ENCODE results near the gene PABPC1L2A. TPM values are rescaled to one million over a fixed set of nuclear protein-coding genes. Genes with fewer than 3 reads are reported as not detected.
A peak's percentile ranks its signal among the peaks of the same experiment; 100 is the strongest.
"Not testable (repeated sequence)": the region's sequence is repeated elsewhere in the genome, so short reads cannot be mapped to it uniquely, and the experiment has no call there.

Gene PABPC1L2A
- 1.6 TPM for total RNA-seq

DNA sequence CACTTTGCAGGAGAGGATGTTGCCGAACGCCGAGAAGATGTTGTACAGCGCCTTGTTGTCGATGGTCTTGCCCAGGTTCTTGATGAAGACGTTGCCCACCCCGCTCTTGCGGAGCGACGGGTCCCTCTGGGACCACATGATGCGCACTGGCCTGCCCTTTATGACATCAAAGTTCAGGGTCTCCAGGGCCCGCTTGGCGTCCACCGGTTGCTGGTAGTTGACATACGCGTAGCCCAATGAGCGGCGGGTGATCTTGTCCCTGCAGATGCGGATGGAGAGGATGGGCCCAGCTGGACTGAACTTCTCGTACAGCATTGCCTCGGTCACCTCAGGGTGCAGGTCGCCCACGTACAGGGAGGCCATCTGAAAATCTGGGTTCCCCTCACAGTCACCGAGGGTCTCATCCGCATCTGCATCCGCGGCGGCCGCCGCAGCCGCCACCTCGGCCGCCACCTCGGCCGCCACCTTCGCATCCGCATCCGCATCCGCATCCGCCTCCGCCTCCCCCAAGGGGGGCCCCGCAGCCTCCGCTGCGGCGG, at the start of gene PABPC1L2A:
Gene PABPC1L2A, minus strand, starts transcription at position 489 of the 539 bp plus-strand sequence. Its CDS starts 126 bp downstream, at position 363.
- FAIRE-seq; DNase-seq (ENCODE audit: low spot score in 2 of 2): not testable (repeated sequence)

DNA sequence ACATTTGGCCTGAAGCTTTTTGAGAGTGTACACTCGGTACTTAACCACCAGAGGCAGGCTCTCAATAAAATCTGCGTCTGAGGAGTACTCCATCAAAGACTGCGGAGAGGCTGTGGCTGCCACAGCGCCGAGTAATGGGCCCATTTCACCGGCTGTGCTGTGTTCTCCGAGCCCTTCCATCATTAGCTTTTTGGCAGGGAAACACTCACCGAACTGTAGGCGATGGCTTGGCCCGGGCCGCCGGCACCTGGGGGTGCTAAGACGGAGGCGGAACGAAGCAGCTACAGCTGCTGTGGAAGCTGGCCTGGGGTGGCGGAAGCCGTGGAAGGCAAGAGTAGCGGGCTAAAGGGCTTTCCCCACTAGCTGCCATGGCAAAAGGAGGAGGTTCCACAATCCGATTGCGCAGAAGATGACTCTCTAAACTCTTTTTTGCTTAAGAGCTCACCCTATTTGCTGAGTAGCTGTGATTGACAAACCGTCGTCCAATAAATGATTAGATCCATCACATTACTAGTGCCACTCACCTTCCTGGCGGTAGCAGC, 48.5 kb upstream of the PABPC1L2A start:
- DNase-seq (ENCODE audit: low spot score in 2 of 2) (no peak), FAIRE-seq (no peak)

DNA sequence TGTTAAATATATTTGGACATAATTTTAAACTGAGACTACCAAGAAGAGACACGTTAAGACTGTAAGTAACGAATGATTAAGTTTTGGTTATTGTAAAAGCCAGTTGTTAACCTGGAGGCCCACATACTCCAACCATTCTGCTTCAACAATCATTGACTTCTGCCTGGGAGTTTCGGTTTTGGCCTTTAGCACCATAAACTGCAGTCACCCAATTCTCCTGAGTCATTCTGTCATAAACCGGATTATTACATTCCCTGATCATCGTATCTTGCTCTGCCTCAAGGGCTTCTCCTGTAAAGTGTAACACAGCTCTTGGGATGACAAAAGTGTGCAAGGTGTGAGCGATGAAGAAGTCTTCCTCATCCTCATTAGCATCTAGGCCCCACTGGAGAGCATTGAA, 46.9 kb upstream of the PABPC1L2A start:
- no peak for DNase-seq (ENCODE audit: low spot score in 2 of 2)
- no peak for FAIRE-seq

DNA sequence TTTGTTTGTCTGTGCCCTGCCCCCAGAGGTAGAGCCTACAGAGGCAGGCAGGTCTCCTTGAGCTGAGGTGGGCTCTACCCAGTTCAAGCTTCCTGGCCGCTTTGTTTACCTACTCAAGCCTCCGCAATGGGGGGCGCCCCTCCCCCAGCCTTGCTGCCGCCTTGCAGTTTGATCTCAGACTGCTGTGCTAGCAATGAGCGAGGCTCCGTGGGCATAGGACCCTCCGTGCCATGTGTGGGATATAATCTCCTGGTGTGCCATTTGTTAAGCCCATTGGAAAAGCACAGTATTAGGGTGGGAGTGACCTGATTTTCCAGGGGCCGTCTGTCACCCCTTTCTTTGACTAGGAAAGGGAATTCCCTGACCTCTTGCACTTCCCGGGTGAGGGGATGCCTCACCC, 20.2 kb upstream of the PABPC1L2A start:
- not testable (repeated sequence) for FAIRE-seq; DNase-seq (ENCODE audit: low spot score in 2 of 2)

DNA sequence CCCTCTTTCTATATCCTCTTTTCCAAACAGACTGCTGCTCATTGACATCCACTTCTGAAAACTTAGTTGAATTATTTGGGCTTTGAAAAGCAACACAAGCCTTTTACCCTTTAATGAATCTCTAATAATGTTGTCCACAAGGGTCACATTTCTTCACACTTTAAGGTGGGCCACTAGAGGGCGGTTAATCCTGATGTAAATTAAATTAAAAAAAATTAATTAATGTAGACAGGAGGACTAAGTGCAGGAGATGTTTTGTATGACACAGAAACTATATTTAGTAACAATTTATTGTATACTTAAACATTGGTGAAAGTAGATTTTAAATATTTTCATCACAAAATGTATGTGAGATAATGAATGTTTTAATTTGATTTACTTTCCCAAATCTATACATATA, 7.5 kb upstream of the PABPC1L2A start:
- peak; percentile 75 for FAIRE-seq
- not testable (repeated sequence) for DNase-seq (ENCODE audit: low spot score in 2 of 2)

DNA sequence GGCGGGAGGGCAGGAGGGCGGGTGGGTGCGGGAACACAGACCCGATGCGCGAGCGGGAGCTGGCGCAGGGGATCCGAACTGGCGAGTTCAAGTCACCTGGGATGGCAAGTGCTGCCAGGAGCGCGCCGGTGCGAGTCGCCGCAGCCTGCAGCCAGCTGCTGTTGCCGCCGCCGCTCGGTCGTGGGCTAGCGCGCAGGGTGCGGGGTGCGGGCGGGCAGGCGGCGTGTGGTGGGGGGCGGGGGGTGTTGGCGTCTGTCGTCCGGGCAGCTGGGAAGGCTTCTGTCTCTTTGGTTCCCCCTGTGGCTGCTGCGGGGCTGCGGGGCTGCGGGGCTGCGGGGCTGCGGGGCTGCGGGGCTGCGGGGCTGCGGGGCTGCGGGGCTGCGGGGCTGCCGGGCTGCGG, 572 bp upstream of the PABPC1L2A start:
- not testable (repeated sequence) for FAIRE-seq; DNase-seq (ENCODE audit: low spot score in 2 of 2)

DNA sequence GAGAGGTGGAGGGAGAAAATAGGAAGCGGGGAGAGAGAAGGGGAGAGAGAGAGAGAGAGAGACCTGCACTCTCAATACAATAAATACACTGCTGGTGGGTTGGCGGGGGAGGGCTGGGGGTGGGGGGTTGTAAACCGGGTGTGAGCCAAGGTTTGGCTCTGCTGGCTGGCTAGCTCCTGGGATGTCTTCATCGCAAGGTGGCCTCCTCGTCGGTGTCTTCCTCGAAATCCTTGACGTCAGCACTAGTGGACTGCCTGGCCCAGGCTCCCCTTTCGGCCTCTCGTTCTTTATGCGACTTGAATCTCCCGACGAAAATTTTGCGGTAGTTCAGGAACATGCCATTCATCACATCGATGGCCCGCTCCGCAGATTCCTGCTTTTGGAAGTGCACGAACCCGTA, 715 bp downstream of the PABPC1L2A start:
- not testable (repeated sequence) for DNase-seq (ENCODE audit: low spot score in 2 of 2); FAIRE-seq

DNA sequence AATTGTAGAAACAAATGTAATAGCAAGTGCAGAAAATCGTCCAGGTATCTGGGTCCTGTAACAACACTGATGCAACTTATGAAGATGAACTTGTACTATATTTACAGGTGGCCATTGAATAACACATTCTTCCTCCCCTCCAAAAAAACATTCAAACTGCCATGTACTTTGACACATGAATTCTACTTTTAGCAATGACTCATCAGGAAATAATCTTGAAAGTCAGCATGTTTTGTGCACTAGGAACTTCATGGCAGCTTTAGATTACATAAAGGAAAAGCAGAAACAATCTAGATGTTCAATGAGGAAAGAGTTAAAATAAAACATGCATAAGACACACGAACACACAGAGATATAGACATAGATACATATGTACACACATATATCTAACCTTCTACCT, 2.5 kb downstream of the PABPC1L2A start:
- DNase-seq (ENCODE audit: low spot score in 2 of 2) = no peak
- FAIRE-seq = no peak

DNA sequence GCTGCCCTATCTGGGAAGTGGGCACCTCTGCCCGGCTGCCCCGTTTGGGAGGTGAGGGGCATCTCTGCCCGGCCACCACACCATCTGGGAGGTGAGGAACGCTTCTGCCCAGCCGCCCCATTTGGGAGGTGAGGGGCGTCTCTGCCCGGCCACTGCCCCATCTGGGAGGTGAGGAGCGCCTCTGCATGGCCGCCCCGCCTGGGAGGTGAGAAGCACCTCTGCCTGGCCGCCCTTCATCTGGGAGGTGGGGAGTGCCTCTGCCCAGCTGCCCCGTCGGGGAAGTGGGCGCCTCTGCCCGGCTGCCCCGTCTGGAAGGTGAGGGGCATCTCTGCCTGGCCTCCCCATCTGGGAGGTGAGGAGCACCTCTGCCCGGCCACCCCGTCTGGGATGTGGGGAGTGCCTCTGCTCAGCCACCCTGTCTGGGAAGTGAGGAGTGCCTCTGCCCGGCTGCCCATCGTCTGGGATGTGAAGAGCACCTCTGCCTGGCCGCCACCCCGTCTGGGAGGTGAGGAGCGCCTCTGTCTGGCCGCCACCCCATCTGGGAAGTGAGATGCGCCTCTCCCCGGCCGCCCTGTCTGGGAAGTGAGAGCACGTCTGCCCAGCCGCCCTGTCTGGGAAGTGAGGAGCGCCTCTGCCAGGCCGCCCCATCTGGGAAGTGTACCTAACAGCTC, 9.8 kb downstream of the PABPC1L2A start:
- DNase-seq (ENCODE audit: low spot score in 2 of 2) = no peak
- no peak for FAIRE-seq

DNA sequence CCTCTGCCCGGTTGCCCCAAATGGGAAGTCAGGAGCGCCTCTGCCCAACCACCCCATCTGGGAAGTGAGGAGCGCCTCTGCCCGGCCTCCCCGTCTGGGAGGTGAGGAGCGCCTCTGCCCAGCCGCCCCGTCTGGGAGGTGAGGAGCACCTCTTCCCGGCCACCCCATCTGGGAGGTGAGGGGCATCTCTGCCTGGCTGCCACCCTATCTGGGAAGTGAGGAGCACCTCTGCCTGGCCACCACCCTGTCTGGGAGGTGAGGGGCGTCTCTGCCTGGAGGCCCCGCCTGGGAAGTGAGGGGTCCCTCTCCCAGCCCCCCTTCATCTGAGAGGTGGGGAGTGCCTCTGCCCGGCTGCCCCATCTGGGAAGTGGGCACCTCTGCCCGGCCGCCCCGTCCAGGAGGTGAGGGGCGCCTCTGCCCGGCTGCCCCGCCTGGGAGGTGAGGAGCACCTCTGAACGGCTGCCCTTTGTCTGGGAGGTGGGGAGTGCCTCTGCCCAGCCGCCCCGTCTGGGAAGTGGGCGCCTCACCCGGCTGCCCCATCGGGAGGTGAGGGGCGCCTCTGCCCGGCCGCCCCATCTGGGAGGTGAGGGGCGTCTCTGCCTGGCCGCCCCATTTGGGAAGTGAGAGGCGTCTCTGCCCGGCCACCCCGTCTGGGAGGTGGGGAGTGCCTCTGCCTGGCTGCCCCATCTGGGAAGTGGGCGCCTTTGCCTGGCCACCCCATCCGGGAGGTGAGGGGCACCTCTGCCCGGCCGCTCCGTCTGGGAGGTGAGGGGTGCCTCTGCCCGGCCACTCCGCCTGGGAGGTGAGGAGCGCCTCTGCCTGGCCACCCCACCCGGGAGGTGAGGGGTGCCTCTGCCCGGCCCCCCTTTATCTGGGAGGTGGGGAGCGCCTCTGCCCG, 10.6 kb downstream of the PABPC1L2A start:
- FAIRE-seq (no peak), DNase-seq (ENCODE audit: low spot score in 2 of 2) (no peak)

DNA sequence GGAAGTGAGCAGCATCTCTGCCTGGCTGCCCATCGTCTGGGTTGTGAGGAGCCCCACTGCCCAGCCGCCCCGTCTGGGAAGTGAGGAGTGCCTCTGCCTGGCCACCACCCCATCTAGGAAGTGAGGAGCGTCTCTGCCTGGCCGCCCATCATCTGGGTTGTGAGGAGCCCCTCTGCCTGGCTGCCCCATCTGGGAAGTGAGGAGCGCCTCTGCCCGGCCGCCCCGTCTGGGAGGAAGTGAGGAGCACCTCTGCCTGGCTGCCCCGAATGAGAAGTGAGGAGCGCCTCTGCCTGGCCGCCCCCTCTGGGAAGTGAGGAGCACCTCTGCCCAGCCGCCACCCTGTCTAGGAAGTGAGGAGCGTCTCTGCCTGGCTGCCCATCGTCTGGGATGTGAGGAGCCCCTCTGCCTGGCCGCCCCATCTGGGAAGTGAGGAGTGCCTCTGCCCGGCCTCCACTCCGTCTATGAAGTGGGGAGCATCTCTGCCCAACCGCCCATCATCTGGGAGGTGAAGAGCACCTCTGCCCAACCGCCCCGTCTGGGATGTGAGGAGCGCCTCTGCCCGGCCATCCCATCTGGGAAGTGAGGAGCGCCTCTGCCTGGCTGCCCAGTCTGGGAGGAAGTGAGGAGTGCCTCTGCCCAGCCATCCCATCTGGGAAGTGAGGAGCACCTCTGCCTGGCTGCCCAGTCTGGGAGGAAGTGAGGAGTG, 11.4 kb downstream of the PABPC1L2A start:
- not testable (repeated sequence) for DNase-seq (ENCODE audit: low spot score in 2 of 2); FAIRE-seq

DNA sequence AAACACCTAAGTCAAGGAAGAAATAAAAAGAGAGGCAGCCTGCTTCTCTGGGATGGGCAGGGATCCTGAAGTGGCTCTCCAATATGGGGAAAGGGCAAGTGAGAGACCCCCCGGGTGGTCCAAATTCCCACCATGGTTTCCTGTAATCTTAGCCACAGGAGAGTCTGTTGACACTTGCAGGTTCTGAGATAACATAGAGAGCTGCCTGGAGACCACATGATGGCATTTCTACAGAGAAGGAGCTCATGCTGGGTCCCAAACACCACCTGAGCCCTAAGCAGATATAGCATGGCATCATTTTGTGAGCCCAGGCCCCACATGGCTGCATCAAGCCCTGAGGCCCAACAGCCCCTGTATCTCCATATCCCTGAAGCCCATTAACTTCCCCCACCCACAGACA, 50.4 kb downstream of the PABPC1L2A start:
- FAIRE-seq (no peak), DNase-seq (ENCODE audit: low spot score in 2 of 2) (no peak)

Other genes with a start within 250 kb of the PABPC1L2A start
- not detected for gene FAM236C, start 166.9 kb downstream of the PABPC1L2A start, total RNA-seq
- not detected for gene FAM236A, start 141.3 kb downstream of the PABPC1L2A start, total RNA-seq
- not detected for gene DMRTC1, start 135.7 kb downstream of the PABPC1L2A start, total RNA-seq
- not detected for gene PABPC1L2B, start 76.6 kb downstream of the PABPC1L2A start, total RNA-seq
- 46.1 TPM for gene NAP1L2, start 135.3 kb upstream of the PABPC1L2A start, total RNA-seq